ENCODE measurements around the gene SFMBT1. TPM values are rescaled to one million over a fixed set of nuclear protein-coding genes. Genes with fewer than 3 reads are reported as not detected.
A peak's percentile ranks its signal among the peaks of the same experiment; 100 is the strongest.

Gene SFMBT1
- total and polyA plus RNA-seq, 2 of the 8 experiments (the other 6 are each of a cell fraction or from before 2014, with no cell fraction given) = 8.1 to 16.8 TPM

DNA sequence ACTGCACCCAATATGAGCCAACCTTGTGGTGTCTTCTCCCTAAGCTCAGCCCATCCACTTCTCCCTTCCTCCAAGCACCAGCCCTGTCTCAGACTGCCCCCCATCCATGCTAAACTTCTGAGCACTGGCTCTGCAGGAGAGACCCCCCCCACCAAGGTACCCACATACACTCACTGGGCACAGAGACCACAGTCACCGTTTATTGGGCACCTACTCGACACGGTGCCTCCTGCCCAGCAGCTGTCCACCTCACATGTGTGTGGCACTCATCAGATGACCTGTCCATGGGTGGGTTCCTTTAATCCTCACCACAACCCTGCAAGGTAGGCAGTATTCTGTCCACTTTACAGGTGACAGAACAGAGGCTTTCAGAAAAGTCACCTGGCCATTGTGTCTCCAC is 22.3 kb upstream of the SFMBT1 start:
- no peak for DNase-seq (ENCODE audit: low read depth in 1 of 2, low spot score in 2 of 2)
- CTCF ChIA-PET (ENCODE audit: partially characterized antibody) = interaction anchor here (1.0 to 5.6 kb wide), 4 partner anchors 21 to 219 kb away, joined by 3 to 20 read pairs (median 4); no protein-coding TSS in a partner anchor
- Histone ChIP-seq H2BK120ac (replicated peaks; ENCODE audit: low read depth, low read length) (no peak overlapping the region), H3K27me3 (replicated peaks in 1 of 4; ENCODE audit: control insufficient read depth in 3 of 4, extremely low read depth in 1 of 4, insufficient read depth in 3 of 4, low read length in 3 of 4) (peaks cover 0 to 2% (median 0%) of the 10 kb centered on the region in 4 experiments; a peak in 3 of 7 replicates), H3K9ac (replicated peaks in 1 of 4; ENCODE audit: extremely low read depth in 1 of 4, low read depth in 3 of 4, low read length in 3 of 4) (no peak overlapping the region), H3K36me3 (ENCODE audit: control insufficient read depth in 2 of 4, insufficient read depth in 4 of 4, low read length in 3 of 4) (no peaks in the 10 kb centered on the region), H3K4me2 (ENCODE audit: insufficient read depth in 1 of 2, low read depth in 2 of 2, low read length in 2 of 2) (no peak overlapping the region), H2AFZ (ENCODE audit: low read length) (no peak overlapping the region), H3K23me2 (ENCODE audit: low read depth, low read length) (peaks cover 6% of the 10 kb centered on the region; the same call in 1 of the 2 replicates), H2BK12ac (ENCODE audit: low read depth, low read length) (no peak overlapping the region), H3K79me1 (ENCODE audit: low read depth, low read length) (no peaks in the 10 kb centered on the region), H2BK15ac (ENCODE audit: low read length) (no peak overlapping the region), H3K9me3 (ENCODE audit: insufficient read depth in 2 of 2, low read depth in 1 of 2, low read length in 1 of 2) (no peaks in the 10 kb centered on the region), H3K14ac (ENCODE audit: insufficient read length) (no peak overlapping the region), H2BK5ac (ENCODE audit: low read depth, low read length) (no peak overlapping the region), H4K5ac (ENCODE audit: insufficient read length, low read depth, low read length) (no peak overlapping the region), H3K27ac (ENCODE audit: low read depth, low read length) (no peak overlapping the region), H3K79me2 (ENCODE audit: control insufficient read depth in 1 of 2, insufficient read depth in 2 of 2, low read length in 2 of 2) (no peaks in the 10 kb centered on the region), H3K4me1 (replicated peaks in 1 of 4; ENCODE audit: control insufficient read depth in 3 of 4, insufficient read depth in 4 of 4, low read length in 3 of 4) (peaks cover 0 to 8% (median 3%) of the 10 kb centered on the region in 4 experiments; a peak in 5 of 7 replicates), H3K56ac (replicated peaks; ENCODE audit: insufficient read length, low read depth, low read length) (no peak overlapping the region), H3K4ac (replicated peaks; ENCODE audit: insufficient read length, low read depth, low read length) (no peak overlapping the region), H4K91ac (replicated peaks; ENCODE audit: insufficient read length, low read length) (no peak overlapping the region), H3K18ac (ENCODE audit: extremely low read depth, low read length) (no peak overlapping the region), H4K20me1 (replicated peaks in 1 of 2; ENCODE audit: control insufficient read depth in 1 of 2, insufficient read depth in 2 of 2, low read length in 2 of 2) (no peaks in the 10 kb centered on the region), H4K8ac (ENCODE audit: extremely low read depth, insufficient read depth, low read length) (no peak overlapping the region), H2AK5ac (ENCODE audit: low read depth, low read length) (0 out of 2 replicates have a peak overlapping the region, but pooled peaks have one; percentile 55), H2BK20ac (ENCODE audit: low read length) (no peak overlapping the region), H3K23ac (ENCODE audit: insufficient read length) (no peak overlapping the region), H3K4me3 (ENCODE audit: extremely low read depth in 1 of 4, insufficient read depth in 2 of 4, low read depth in 3 of 4, low read length in 4 of 4) (no peak overlapping the region)
- no peak for FAIRE-seq
- whole genome bisulfite sequencing, 2 experiments (ENCODE audit: extremely low coverage in 1 of 2, insufficient coverage in 1 of 2, insufficient read length in 1 of 2, insufficient replicate concordance in 2 of 2, low coverage in 1 of 2, low lambda C conversion rate in 2 of 2, missing lambda C conversion rate in 1 of 2) = 92% methylated on average over 3 of the region's 3 CpGs; no CpG with 5 or more reads in 1 of the 2 experiments
- POLR2A ChIA-PET (ENCODE audit: partially characterized antibody) = interaction anchor here (0.6 kb wide), 1 partner anchor 59 kb away, joined by 3 read pairs; no protein-coding TSS in a partner anchor
- TF ChIP-seq, protein P1, sequence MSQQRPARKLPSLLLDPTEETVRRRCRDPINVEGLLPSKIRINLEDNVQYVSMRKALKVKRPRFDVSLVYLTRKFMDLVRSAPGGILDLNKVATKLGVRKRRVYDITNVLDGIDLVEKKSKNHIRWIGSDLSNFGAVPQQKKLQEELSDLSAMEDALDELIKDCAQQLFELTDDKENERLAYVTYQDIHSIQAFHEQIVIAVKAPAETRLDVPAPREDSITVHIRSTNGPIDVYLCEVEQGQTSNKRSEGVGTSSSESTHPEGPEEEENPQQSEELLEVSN (IDR thresholded peaks at IDR 0.05) = no peak
- TF ChIP-seq JUN (IDR thresholded peaks at IDR 0.05; ENCODE audit: low read depth, low read length) = no peak
- TF ChIP-seq CHD2 (IDR thresholded peaks at IDR 0.05; ENCODE audit: low read length) = no peak
- no peak for TF ChIP-seq CBX5 (IDR thresholded peaks at IDR 0.05; ENCODE audit: low read depth, low read length)
- TF ChIP-seq RAD21 (IDR thresholded peaks at IDR 0.05 in 1 of 2, conservative IDR thresholded peaks at IDR 0.05 in 1 of 2; ENCODE audit: low read depth in 2 of 2, low read length in 2 of 2) = no peak
- no peak for TF ChIP-seq POU5F1 (IDR thresholded peaks at IDR 0.05; ENCODE audit: low read depth, low read length)
- no peak for TF ChIP-seq PHF8 (conservative IDR thresholded peaks at IDR 0.05; ENCODE audit: low read depth, low read length)
- TF ChIP-seq CTBP2 (IDR thresholded peaks at IDR 0.05; ENCODE audit: borderline replicate concordance, insufficient read depth, insufficient read length, low read length) = no peak
- TF ChIP-seq SIX5 (IDR thresholded peaks at IDR 0.05; ENCODE audit: low read depth, low read length) = no peak
- TF ChIP-seq, protein P2, sequence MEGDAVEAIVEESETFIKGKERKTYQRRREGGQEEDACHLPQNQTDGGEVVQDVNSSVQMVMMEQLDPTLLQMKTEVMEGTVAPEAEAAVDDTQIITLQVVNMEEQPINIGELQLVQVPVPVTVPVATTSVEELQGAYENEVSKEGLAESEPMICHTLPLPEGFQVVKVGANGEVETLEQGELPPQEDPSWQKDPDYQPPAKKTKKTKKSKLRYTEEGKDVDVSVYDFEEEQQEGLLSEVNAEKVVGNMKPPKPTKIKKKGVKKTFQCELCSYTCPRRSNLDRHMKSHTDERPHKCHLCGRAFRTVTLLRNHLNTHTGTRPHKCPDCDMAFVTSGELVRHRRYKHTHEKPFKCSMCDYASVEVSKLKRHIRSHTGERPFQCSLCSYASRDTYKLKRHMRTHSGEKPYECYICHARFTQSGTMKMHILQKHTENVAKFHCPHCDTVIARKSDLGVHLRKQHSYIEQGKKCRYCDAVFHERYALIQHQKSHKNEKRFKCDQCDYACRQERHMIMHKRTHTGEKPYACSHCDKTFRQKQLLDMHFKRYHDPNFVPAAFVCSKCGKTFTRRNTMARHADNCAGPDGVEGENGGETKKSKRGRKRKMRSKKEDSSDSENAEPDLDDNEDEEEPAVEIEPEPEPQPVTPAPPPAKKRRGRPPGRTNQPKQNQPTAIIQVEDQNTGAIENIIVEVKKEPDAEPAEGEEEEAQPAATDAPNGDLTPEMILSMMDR (IDR thresholded peaks at IDR 0.05; ENCODE audit: control extremely low read depth in 1 of 3, insufficient read depth in 1 of 3, low read depth in 1 of 3, low read length in 3 of 3) = no peak
